ENCODE results near the gene EML5.
"Not testable (repeated sequence)": the region's sequence is repeated elsewhere in the genome, so short reads cannot be mapped to it uniquely, and the experiment has no call there.

Gene EML5

DNA sequence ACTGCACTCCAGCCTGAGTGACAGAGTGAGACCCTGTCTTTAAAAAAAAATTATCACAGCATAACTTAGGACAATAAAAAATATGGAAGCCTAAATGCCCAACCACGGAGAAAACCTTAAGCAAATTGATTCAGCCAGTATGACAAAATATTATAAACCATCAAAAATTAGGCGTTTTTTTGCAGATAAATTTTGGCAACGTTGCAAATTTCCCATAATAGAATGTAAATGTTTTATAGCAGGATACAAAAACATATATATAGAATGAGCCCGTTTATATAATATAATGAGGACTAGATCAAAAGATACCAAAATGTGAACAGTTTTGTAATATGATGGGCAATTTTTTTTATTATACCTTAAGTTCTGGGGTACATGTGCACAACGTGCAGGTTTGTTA lies 6.8 kb upstream of the EML5 start:
- DNase-seq: no peak

DNA sequence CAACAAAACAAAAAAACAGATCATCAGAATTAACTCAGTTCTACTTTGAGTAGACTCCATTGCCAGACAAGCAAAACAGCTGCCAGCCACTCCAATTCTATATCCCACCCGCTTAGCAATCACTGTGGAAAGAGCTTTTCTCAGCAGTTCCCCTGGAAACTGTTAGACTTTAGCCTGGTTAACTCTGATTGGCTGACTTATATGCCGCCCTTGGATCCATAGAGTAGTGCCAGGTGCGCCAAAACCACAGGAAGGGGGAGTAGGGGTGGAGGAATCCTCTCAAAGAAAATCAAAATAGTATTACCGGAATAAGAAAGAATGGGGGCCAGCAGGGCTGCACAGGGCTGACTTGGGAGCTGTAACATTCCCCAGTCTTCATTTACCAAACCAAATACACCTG lies 5.4 kb upstream of the EML5 start:
- DNase-seq: no peak

DNA sequence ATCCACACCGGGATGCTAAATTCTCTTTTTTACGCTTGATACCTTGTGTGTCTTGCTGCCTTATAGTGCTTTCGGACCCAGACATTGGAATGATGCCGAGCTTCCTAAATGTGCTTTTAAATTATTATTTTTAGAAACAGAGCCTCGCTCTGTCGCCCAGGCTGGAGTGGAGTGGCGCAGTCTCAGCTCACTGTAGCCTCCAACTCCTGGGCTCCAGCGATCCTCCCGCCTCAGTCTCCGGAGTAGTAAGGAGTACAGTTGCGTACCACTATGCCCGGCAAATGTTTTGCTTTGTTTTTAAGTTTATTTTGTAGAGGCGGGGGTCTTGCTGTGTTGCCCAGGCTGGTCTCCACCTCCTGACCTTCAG lies 489 bp upstream of the EML5 start:
- DNase-seq: no peak

- DNase-seq: peak; percentile 13 to 24
These were observed 902 bp downstream of the EML5 start for GRCh38 chr14:88791629-88792472.

DNA sequence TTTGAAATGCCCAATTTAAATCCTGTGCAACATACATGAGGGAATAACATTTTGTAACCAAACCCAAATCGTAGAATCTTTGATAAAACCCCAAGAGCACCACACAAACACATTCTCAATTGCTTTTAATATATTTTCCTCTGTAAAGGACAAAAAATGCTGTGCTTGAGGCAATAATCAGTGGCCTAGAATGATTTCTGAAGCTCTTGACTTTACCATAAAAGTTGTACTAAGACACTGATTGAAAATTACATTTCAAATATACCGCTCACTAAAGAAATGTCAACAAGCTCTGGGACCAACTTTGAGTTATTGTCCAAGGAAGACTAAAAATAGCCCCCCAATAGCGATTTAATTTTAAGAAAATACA lies 1.5 kb downstream of the EML5 start:
- no peak for DNase-seq

GRCh38 chr14:88790501-88791251 lies 2.1 kb downstream of the EML5 start:
- no peak for DNase-seq

DNA sequence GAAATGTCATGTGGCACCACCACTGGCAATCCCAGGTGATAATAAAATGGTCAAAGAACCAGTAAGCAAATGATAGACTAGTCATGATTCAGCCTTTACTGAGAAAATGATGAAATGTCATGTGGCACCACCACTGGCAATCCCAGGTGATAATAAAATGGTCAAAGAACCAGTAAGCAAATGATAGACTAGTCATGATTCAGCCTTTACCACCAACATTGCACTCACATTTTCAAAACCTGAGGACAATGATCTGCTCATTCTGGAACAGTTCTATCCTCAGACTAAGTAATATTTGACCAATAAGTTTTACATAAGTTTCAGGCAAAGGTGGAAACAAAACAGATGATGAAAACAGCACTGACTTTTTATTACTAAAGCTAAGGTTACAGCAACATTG lies 3.2 kb downstream of the EML5 start:
- DNase-seq: not testable (repeated sequence)

GRCh38 chr14:88786715-88787114 lies 6.0 kb downstream of the EML5 start:
- no peak for DNase-seq

- no peak for DNase-seq
These were observed 6.8 kb downstream of the EML5 start for GRCh38 chr14:88785911-88786310.

GRCh38 chr14:88775532-88775931 lies 17.2 kb downstream of the EML5 start:
- DNase-seq: no peak

GRCh38 chr14:88770736-88771135 lies 22.0 kb downstream of the EML5 start:
- DNase-seq: no peak

DNA sequence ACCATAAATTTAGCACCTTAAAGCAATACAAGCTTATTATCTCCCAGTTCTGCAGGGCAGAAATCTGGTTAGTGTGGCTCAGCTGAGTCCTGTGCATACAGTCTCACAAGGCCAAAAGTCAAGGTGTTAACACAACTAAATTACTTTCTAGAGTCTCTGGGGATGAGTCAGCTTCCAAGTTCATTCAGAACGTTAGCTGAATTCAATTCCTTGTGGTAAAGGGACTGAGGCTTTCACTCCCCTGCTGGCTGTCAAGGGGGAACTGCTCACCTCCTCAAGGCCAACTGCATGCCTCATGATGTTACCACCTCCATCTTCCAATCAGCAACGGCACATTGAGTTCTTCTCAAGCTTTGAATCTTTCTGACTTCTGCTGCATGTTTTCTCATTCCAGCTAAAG lies 27.6 kb downstream of the EML5 start:
- no peak for DNase-seq

- DNase-seq: no peak
These were observed 38.9 kb downstream of the EML5 start for GRCh38 chr14:88753873-88754272.

- no peak for DNase-seq
These were observed 41.8 kb downstream of the EML5 start for GRCh38 chr14:88750945-88751344.

DNA sequence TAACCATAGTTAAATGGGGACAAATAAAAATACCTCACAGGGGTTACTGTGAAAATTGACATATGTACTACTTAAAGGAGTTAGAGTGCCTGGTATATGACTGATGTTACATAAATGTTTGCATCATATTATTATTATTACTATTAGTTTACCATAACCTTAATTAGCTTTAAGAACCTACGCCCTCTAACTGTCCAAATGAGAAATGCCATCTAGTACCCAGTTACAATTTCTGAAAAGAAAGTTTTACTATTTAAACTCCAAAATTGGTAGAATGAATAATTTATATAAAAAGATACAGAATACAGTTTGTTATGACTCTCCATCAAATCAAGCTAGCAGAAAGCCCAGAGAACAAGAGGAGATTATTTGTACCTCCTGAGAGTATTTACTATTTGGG lies 42.3 kb downstream of the EML5 start:
- DNase-seq: no peak

DNA sequence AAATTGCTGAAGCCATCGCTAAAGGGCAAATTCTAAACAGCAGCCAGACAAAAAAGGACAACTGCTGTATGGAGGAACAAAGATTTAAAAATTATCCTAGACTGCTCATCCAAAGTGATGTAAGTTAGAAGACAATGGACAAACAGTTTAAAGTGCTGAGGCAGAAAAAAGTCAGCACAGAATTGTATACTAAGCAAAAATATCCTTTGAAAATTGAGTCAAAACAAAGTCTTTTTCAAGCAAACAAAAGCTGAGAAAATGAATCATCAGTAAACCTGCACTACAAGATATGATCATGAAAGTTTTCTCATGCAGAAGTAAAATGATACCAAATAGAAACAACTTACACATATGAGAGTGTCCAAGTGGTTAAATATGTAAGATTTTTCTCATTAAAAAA lies 43.6 kb downstream of the EML5 start:
- DNase-seq: no peak

DNA sequence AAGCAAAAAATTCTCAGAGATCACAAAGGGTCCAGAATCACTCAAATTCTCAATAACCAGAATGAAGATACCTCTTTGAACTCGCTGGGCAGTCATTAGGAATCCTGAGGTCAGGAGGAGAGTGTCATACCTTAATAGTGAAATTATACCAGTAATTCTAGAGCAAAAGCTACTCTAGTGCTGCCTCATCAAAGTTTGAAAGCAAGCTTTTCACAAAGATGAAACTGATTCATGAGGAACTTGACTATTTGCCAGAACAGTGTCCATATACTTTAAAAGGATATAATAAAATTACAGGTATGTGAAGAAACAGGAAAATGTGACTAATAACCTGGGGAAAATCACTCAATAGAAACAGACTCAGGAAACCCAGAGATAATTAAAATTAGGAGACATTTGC lies 44.5 kb downstream of the EML5 start:
- DNase-seq: no peak

- no peak for DNase-seq
These were observed 46.7 kb downstream of the EML5 start for GRCh38 chr14:88746052-88746451.

DNA sequence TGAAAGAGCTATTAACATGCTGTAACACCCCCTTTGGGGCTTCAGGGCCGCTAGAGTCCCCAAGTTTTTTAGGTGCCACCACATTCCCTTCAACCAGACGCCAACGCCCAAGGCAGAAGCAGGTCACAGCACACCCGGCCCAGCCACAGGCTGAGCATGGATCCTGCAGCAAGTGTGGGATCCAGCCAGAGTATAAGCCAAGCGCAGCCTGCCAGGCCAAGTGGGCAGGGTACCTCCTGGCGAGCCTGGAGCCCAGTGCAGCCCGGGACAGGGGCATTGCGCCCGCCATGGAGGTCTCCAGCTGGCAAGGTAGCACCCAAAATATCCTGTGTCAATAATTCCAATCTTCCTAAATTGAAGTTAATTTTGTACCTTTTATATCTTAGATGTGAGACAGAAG lies 55.5 kb downstream of the EML5 start:
- no peak for DNase-seq

GRCh38 chr14:88733121-88733520 lies 59.6 kb downstream of the EML5 start:
- no peak for DNase-seq

DNA sequence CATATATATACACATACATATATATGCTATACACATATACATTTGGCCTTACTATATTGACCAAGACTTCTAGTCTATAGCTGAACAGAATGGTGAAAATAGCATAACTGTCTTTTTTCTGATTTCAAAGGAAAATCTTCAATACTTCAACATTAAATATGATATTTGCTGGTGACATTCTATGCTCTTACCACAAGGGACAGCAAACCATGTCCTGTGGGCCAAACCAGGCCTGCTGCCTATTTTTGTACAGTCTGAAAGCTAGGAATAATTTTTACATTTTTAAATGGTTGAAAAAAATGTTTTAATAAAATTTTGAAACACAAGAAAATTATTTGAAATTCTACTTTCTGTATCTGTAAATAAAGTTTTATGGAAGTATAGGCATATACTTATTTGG lies 63.6 kb downstream of the EML5 start:
- DNase-seq: no peak

DNA sequence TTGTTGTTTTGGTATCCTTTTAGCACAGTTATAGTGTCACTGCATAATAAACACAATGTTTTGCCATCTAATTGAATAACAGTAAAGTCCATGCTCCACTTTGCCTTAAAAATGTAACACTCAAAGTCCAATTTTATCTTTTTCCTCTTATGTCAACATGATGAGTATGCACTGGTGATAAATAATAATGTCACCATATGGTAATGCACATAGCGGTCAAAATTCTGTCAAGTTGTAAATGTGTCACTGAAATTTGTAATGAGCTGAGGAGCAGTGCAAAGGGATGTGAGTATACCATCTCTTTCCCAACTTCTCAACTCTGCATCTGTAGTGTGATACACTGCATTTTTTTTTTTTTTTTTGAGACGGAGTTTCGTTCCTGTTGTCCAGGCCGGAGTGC lies 65.7 kb downstream of the EML5 start:
- DNase-seq: no peak

GRCh38 chr14:88710709-88711108 lies 82.0 kb downstream of the EML5 start:
- DNase-seq: no peak

GRCh38 chr14:88707088-88707487 lies 85.7 kb downstream of the EML5 start:
- DNase-seq: no peak

DNA sequence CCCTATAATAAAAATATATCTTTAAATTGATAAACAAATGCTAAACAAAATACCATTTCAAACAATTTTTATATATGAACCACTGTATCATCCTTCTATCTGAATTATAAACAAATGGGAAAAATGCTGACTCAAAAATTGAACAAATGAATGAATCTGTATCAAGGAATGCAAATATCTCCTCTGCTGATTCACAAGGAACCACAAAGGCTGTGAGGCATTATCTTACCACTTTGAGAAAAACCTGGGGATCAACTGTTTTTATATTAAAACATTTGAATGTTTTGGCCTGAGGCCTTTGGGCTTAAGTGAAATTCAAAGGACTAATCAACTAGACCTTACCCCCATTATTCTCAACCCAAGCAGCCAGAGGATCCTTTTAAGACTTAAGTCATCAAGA lies 86.3 kb downstream of the EML5 start:
- no peak for DNase-seq

Data from stimulated activated CD4-positive, alpha-beta T cell treated with anti-CD3 and anti-CD28 coated beads, Interleukin-2, amount 100 ng/mL, for 48 hours (primary cell).